GM12878 (cell line): Measurements from ENCODE around the gene RBSN. TPM values are rescaled to one million over a fixed set of nuclear protein-coding genes. Genes with fewer than 3 reads are reported as not detected.

Experiments used
- ATAC-seq: fragments of 200-7000 bp; cut with Tn5 transposase; 3 replicates; pipeline ENCODE4 v1.9.1; 2020; ENCODE audit warnings: mild to moderate bottlenecking, moderate library complexity
- BruUV-seq: library from RNA; stranded (reverse); fragments of 400-500 nt; replicated peaks from 2 replicates; lab custom pipeline; 2021; lab: Mats Ljungman, UMichigan
- CTCF ChIA-PET: fragments of 300-600 bp; sonication (Branson Sonifier 250); formaldehyde crosslinking; extraction: SDS; loops from one replicate; lab custom pipeline; 2021; ENCODE audit warnings: inconsistent platforms; lab: Yijun Ruan, JAX
- POLR2A ChIA-PET: fragments of 350-600 bp; formaldehyde crosslinking; extraction: SDS; loops from one replicate; lab custom pipeline; 2021; ENCODE audit warnings: inconsistent platforms; lab: Charles Lee
- RAD21 ChIA-PET: fragments of 300-600 bp; sonication (Branson Sonifier 250); formaldehyde crosslinking; loops from one replicate; lab custom pipeline; 2023; ENCODE audit warnings: antibody characterized with exemption; ENCODE audit not compliant: unreplicated experiment; lab: Charles Lee
- SMC1A ChIA-PET: fragments of 300-600 bp; sonication (Branson Sonifier 250); formaldehyde crosslinking; loops from one replicate; lab custom pipeline; 2023; ENCODE audit not compliant: unreplicated experiment, uncharacterized antibody; lab: Charles Lee
- DNase-seq: peaks from one replicate; pipeline ENCODE4 v3.0.0-alpha.2; 2011; ENCODE audit warnings: low read depth, low spot score
- FAIRE-seq: peaks from 3 replicates; lab custom pipeline; 2011; peaks lifted over from hg19 to GRCh38; lab: Jason Lieb, UNC
- H2AFZ ChIP-seq: 2 replicates; pipeline ENCODE4 v1.6.0; 2011; ENCODE audit warnings: low read depth, low read length, control low read depth; ENCODE audit not compliant: control insufficient read depth
- H3K27ac ChIP-seq: 2 replicates; pipeline ENCODE4 v1.5.1; 2011; ENCODE audit warnings: control low read depth; ENCODE audit not compliant: control insufficient read depth, insufficient read depth
- H3K27me3 ChIP-seq, 2 experiments: replicated peaks in 1 of 2; 2 replicates each; pipeline versions ENCODE4 v1.6.0 to v1.6.1; 2011; ENCODE audit warnings: low read length in 1 of 2; ENCODE audit not compliant: control insufficient read depth in 2 of 2, insufficient read depth in 2 of 2
- H3K36me3 ChIP-seq, 2 experiments: 2 replicates each; pipeline ENCODE4 v1.5.1; 2011; ENCODE audit warnings: low read length in 1 of 2; ENCODE audit not compliant: control insufficient read depth in 2 of 2, insufficient read depth in 2 of 2
- H3K4me1 ChIP-seq: 2 replicates; pipeline ENCODE4 v1.6.1; 2011; ENCODE audit warnings: mild to moderate bottlenecking, low read length, moderate library complexity, mixed read lengths; ENCODE audit not compliant: control insufficient read depth, insufficient read depth
- H3K4me2 ChIP-seq: 2 replicates; pipeline ENCODE4 v1.6.0; 2011; ENCODE audit warnings: control low read depth; ENCODE audit not compliant: control insufficient read depth, insufficient read depth
- H3K4me3 ChIP-seq: fragments of 200-600 bp; sonication (generic); 2 replicates; pipeline ENCODE4 v1.5.1; 2016
- H3K79me2 ChIP-seq: 2 replicates; pipeline ENCODE4 v1.6.0; 2011; ENCODE audit warnings: low read length; ENCODE audit not compliant: control insufficient read depth, insufficient read depth
- H3K9ac ChIP-seq: 2 replicates; pipeline ENCODE4 v1.8.0; 2011; ENCODE audit warnings: low read length, control low read depth, mixed read lengths; ENCODE audit not compliant: control insufficient read depth, insufficient read depth
- H3K9me3 ChIP-seq: replicated peaks from 3 replicates; pipeline ENCODE4 v1.5.1; 2011; ENCODE audit warnings: mild to moderate bottlenecking, low read length; ENCODE audit not compliant: control insufficient read depth, insufficient read depth
- H4K20me1 ChIP-seq: 2 replicates; pipeline ENCODE4 v1.6.0; 2011; ENCODE audit not compliant: control insufficient read depth, insufficient read depth
- CBX3 ChIP-seq: fragments of 200-600 bp; sonication (generic); IDR thresholded peaks from 2 replicates; pipeline ENCODE4 v1.6.1; 2016; ENCODE audit warnings: low read depth, borderline replicate concordance
- CHD4 ChIP-seq: fragments of 200-600 bp; sonication (generic); IDR thresholded peaks from 2 replicates; pipeline ENCODE4 v1.6.1; 2016; ENCODE audit warnings: mild to moderate bottlenecking
- E2F8 ChIP-seq: fragments of 450-650 bp; IDR thresholded peaks from 2 replicates; pipeline ENCODE4 v1.6.1; 2018; ENCODE audit warnings: mild to moderate bottlenecking, low read depth, moderate library complexity; ENCODE audit not compliant: partially characterized antibody
- MAX ChIP-seq: IDR thresholded peaks from 2 replicates; pipeline ENCODE4 v1.6.1; 2012; ENCODE audit warnings: low read depth, low read length, improper control_type of control experiment
- MYC ChIP-seq: IDR thresholded peaks from 2 replicates; pipeline ENCODE4 v1.6.1; 2011; ENCODE audit warnings: mild to moderate bottlenecking, low read length, moderate library complexity, inconsistent platforms; ENCODE audit not compliant: insufficient read depth, insufficient replicate concordance, insufficient read length, severe bottlenecking
- NR2C1 ChIP-seq: fragments of 450-650 bp; IDR thresholded peaks from 2 replicates; pipeline ENCODE4 v1.6.1; 2017; ENCODE audit warnings: antibody characterized with exemption, mild to moderate bottlenecking, moderate library complexity
- TARDBP ChIP-seq: IDR thresholded peaks from 2 replicates; pipeline ENCODE4 v1.6.1; 2016; ENCODE audit warnings: borderline replicate concordance
- TCF12 ChIP-seq: IDR thresholded peaks from 2 replicates; pipeline ENCODE4 v1.6.1; 2011; ENCODE audit warnings: low read depth, mild to moderate bottlenecking, low read length
- in situ Hi-C: fragments of 300-500 bp; cut with MboI; formaldehyde crosslinking; loops from 9 replicates; pipeline ENCODE4 v1.14.3; 2018; ENCODE audit warnings: mixed read lengths
- intact Hi-C: fragments of 100-400 bp; cut with micrococcal nuclease; formaldehyde crosslinking; loops from one replicate; pipeline ENCODE4 v1.14.2; 2022; ENCODE audit not compliant: unreplicated experiment
- polyA plus RNA-seq, 11 experiments: library from polyadenylated mRNA; depleted of rRNA in 4 of 11; unstranded in 6 of 11; stranded (reverse) in 5 of 11; fragments of >200 nt; fragmentation: Nextera tagmentation in 4 of 11; fragmentation: Illumina TruSeq in 1 of 11; extraction: Ambion mirVana in 4 of 11; extraction: Trizol in 1 of 11; gene quantifications; 1 replicate in 1 of 11; 2 replicates in 10 of 11; pipeline versions ENCODE4 v1.2.1 to v1.2.3, GENCODE V29; 2011 to 2016; ENCODE audit warnings: inconsistent platforms in 2 of 11, missing spikeins in 2 of 11, low read depth in 1 of 11
- total RNA-seq, 4 experiments: library from RNA; depleted of rRNA in 3 of 4; stranded (reverse); fragments of >200 nt in 3 of 4; fragmentation: Illumina TruSeq in 1 of 4; extraction: Trizol in 1 of 4; gene quantifications; 2 replicates each; pipeline versions ENCODE4 v1.2.1 to v1.2.3, GENCODE V29; 2013 to 2021
- TF ChIP-seq, protein P1 (sequence below): fragments of 450-650 bp; IDR thresholded peaks from 2 replicates; pipeline ENCODE4 v1.6.1; 2016; ENCODE audit warnings: mild to moderate bottlenecking

The RBSN gene
- total and polyA plus RNA-seq, 10 of the 15 experiments (the other 5 are each of a cell fraction or from before 2014, with no cell fraction given): 2.0 to 17.5 (median 10.5) TPM

DNA sequence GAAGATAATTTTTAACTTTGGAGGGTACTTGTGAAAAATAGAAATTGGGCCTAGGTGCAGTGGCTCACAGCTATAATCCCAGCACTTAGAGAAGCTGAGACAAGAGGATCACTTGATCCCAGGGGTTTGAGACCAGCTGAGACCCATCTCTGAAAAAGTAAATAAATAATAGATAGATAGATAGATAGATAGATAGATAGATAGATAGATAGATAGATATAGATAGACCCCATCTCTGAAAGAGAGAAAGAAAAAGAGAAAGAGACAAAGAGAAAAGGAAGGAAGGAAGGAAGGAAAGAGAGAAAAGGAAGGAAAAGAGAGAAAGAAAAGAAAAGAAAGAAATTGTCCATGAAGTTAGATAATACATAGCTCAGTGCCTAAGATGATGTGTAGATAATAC, 69.3 kb downstream of the RBSN start:
- ChIA-PET SMC1A (interaction anchor here (0.6 kb wide), 1 partner anchor 80 kb away, joined by 3 read pairs; no protein-coding TSS in a partner anchor), RAD21 (interaction anchor here (1.2 kb wide), 1 partner anchor 22 kb away, joined by 3 read pairs; no protein-coding TSS in a partner anchor), POLR2A (no interaction called here), CTCF (interaction anchor here (0.6 to 1.9 kb wide), 3 partner anchors 74 to 108 kb away, joined by 3 to 5 read pairs (median 4); no protein-coding TSS in a partner anchor)
- Histone ChIP-seq H3K9me3 (no peaks in the 10 kb centered on the region), H3K4me2 (no peak overlapping the region), H3K9ac (no peak overlapping the region), H3K4me1 (no peaks in the 10 kb centered on the region), H3K79me2 (no peaks in the 10 kb centered on the region), H2AFZ (no peak overlapping the region), H3K27me3 (no peaks in the 10 kb centered on the region), H3K36me3 (peaks cover 21 to 40% of the 10 kb centered on the region in 2 experiments; a peak in 3 of 4 replicates), H3K4me3 (no peak overlapping the region), H4K20me1 (no peaks in the 10 kb centered on the region), H3K27ac (no peak overlapping the region)
- no peak for ATAC-seq
- TF ChIP-seq MAX (no peak), CBX3 (no peak), E2F8 (no peak), NR2C1 (no peak), TARDBP (no peak), MYC (no peak), TCF12 (no peak), CHD4 (no peak)
- TF ChIP-seq, protein P1, sequence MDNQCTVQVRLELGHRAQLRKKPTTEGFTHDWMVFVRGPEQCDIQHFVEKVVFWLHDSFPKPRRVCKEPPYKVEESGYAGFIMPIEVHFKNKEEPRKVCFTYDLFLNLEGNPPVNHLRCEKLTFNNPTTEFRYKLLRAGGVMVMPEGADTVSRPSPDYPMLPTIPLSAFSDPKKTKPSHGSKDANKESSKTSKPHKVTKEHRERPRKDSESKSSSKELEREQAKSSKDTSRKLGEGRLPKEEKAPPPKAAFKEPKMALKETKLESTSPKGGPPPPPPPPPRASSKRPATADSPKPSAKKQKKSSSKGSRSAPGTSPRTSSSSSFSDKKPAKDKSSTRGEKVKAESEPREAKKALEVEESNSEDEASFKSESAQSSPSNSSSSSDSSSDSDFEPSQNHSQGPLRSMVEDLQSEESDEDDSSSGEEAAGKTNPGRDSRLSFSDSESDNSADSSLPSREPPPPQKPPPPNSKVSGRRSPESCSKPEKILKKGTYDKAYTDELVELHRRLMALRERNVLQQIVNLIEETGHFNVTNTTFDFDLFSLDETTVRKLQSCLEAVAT: no peak
- in situ Hi-C loops: no loop called here
- FAIRE-seq: no peak
- no TSS peak for BruUV-seq
- DNase-seq: no peak
- intact Hi-C loops: no loop called here
